K562 (cell line): Measurements from ENCODE around the gene ECM1. TPM values are rescaled to one million over a fixed set of nuclear protein-coding genes. Genes with fewer than 3 reads are reported as not detected.

Source experiments
- ATAC-seq: fragments of 200-7000 bp; cut with Tn5 transposase; 3 replicates; pipeline ENCODE4 v1.9.1; 2020; ENCODE audit warnings: moderate library complexity
- BruUV-seq: library from RNA; stranded (reverse); fragments of 400-500 nt; replicated peaks from 2 replicates; lab custom pipeline; 2021; lab: Mats Ljungman, UMichigan
- CTCF ChIA-PET: fragments of 300-600 bp; formaldehyde crosslinking; extraction: SDS; loops from one replicate; lab custom pipeline; 2021; ENCODE audit warnings: low intra/inter-chr PET ratio; lab: Yijun Ruan, JAX
- POLR2A ChIA-PET: fragments of 300-600, 350-650 bp; sonication (Branson Sonifier 250); formaldehyde crosslinking; extraction: SDS; loops from one replicate; lab custom pipeline; 2021; ENCODE audit warnings: antibody characterized with exemption, inconsistent platforms; lab: Yijun Ruan, JAX
- DNase-seq, 4 experiments: peaks; one replicate each; pipeline versions ENCODE4 v3.0.0 to v3.0.0-alpha.2; 2011 to 2018; ENCODE audit warnings: low spot score in 3 of 4, mixed read lengths in 3 of 4; ENCODE audit errors: extremely low read depth in 1 of 4
- FAIRE-seq: peaks from 2 replicates; lab custom pipeline; 2011; peaks lifted over from hg19 to GRCh38; lab: Jason Lieb, UNC
- H2AFZ ChIP-seq: 2 replicates; pipeline ENCODE4 v1.6.0; 2011; ENCODE audit warnings: low read depth, low read length, control low read depth, inconsistent platforms
- H3K27ac ChIP-seq: fragments of 200-600 bp; 3 replicates; pipeline ENCODE4 v1.8.0; 2011; ENCODE audit warnings: low read depth, mild to moderate bottlenecking, control low read depth, inconsistent platforms, low read length, moderate library complexity, mixed read lengths; ENCODE audit errors: extremely low read depth
- H3K27me3 ChIP-seq, 2 experiments: fragments of 300-600 bp in 1 of 2; 2 replicates in 1 of 2; 3 replicates in 1 of 2; pipeline versions ENCODE4 v1.6.0 to v1.8.0; 2011; ENCODE audit warnings: inconsistent platforms in 2 of 2, low read length in 2 of 2, mild to moderate bottlenecking in 1 of 2, mixed read lengths in 1 of 2, moderate library complexity in 1 of 2; ENCODE audit not compliant: control insufficient read depth in 2 of 2, insufficient read depth in 2 of 2
- H3K36me3 ChIP-seq: fragments of 300-600 bp; 3 replicates; pipeline ENCODE4 v1.8.0; 2011; ENCODE audit warnings: mild to moderate bottlenecking, low read length, inconsistent platforms; ENCODE audit not compliant: control insufficient read depth, insufficient read depth
- H3K4me1 ChIP-seq, 2 experiments: fragments of 200-600 bp in 1 of 2; replicated peaks in 1 of 2; 2 replicates in 1 of 2; 3 replicates in 1 of 2; pipeline versions ENCODE4 v1.5.1 to v1.8.0; 2011; ENCODE audit warnings: inconsistent platforms in 2 of 2, low read length in 2 of 2, mild to moderate bottlenecking in 1 of 2, mixed read lengths in 1 of 2, moderate library complexity in 1 of 2; ENCODE audit not compliant: control insufficient read depth in 2 of 2, insufficient read depth in 2 of 2
- H3K4me2 ChIP-seq: 2 replicates; pipeline ENCODE4 v1.6.1; 2011; ENCODE audit warnings: low read length, control low read depth, inconsistent platforms, mixed read lengths; ENCODE audit not compliant: insufficient read depth
- H3K4me3 ChIP-seq: fragments of 200-600 bp; sonication (generic), shearing (Covaris generic); 2 replicates; pipeline ENCODE4 v1.5.1; 2016; ENCODE audit warnings: control low read depth, inconsistent platforms
- H3K79me2 ChIP-seq: fragments of 200-600 bp; 3 replicates; pipeline ENCODE4 v1.8.0; 2011; ENCODE audit warnings: low read length, inconsistent platforms; ENCODE audit not compliant: control insufficient read depth, insufficient read depth
- H3K9ac ChIP-seq, 2 experiments: 2 replicates each; pipeline versions ENCODE4 v1.6.0 to v1.6.1; 2011; ENCODE audit warnings: low read depth in 2 of 2, low read length in 2 of 2, control low read depth in 1 of 2, inconsistent platforms in 1 of 2, mild to moderate bottlenecking in 1 of 2, mixed read lengths in 1 of 2; ENCODE audit not compliant: insufficient read depth in 1 of 2
- H3K9me1 ChIP-seq: one replicate; pipeline ENCODE4 v1.6.0; 2011; ENCODE audit warnings: inconsistent platforms, mild to moderate bottlenecking, low read length, moderate library complexity; ENCODE audit not compliant: control insufficient read depth, insufficient read depth
- H3K9me3 ChIP-seq: replicated peaks from 2 replicates; pipeline ENCODE4 v1.5.1; 2011; ENCODE audit warnings: low read depth, low read length, inconsistent platforms; ENCODE audit not compliant: control insufficient read depth, insufficient read depth
- H4K20me1 ChIP-seq: replicated peaks from 2 replicates; pipeline ENCODE4 v1.6.1; 2011; ENCODE audit warnings: low read length, inconsistent platforms, mixed read lengths; ENCODE audit not compliant: control insufficient read depth, insufficient read depth
- CREBBP ChIP-seq: IDR thresholded peaks from one replicate; pipeline ENCODE4 v1.6.1; 2012; ENCODE audit warnings: low read depth, mild to moderate bottlenecking, control low read depth, inconsistent platforms, low read length
- FOXJ3 ChIP-seq: sonication (generic); formaldehyde crosslinking; IDR thresholded peaks from 2 replicates; pipeline ENCODE4 v1.4.0; 2020; ENCODE audit warnings: mild to moderate bottlenecking, missing genetic modification reagents
- NCOA6 ChIP-seq: fragments of 450-650 bp; IDR thresholded peaks from 2 replicates; pipeline ENCODE4 v1.6.1; 2017; ENCODE audit warnings: mild to moderate bottlenecking
- NFATC3 ChIP-seq: fragments of 450-650 bp; IDR thresholded peaks from 2 replicates; pipeline ENCODE4 v1.6.1; 2017; ENCODE audit warnings: mild to moderate bottlenecking
- NFIC ChIP-seq: fragments of 450-650 bp; IDR thresholded peaks from 2 replicates; pipeline ENCODE4 v1.6.1; 2017; ENCODE audit warnings: mild to moderate bottlenecking, inconsistent platforms
- POLR2G ChIP-seq: fragments of 200-400 bp; formaldehyde crosslinking; IDR thresholded peaks from 2 replicates; pipeline ENCODE4 v1.6.1; 2017; ENCODE audit warnings: low read depth, mild to moderate bottlenecking, antibody characterized with exemption, low read length, moderate library complexity
- RBFOX2 ChIP-seq: fragments of 200-400 bp; formaldehyde crosslinking; IDR thresholded peaks from 2 replicates; pipeline ENCODE4 v1.6.1; 2017; ENCODE audit warnings: low read depth, mild to moderate bottlenecking, low read length, moderate library complexity
- ZNF282 ChIP-seq: sonication (generic); formaldehyde crosslinking; IDR thresholded peaks from 2 replicates; pipeline ENCODE4 v1.8.1; 2023; ENCODE audit warnings: missing genetic modification reagents
- WGBS: fragments of 100-300 bp; shearing (Covaris generic); methylation state at CpG from one replicate; pipeline ENCODE4 v1.1.6; 2016; ENCODE audit warnings: low coverage, mixed read lengths; ENCODE audit not compliant: insufficient coverage; ENCODE audit errors: missing lambda C conversion rate; 5-methylcytosine and 5-hydroxymethylcytosine counted together
- in situ Hi-C: fragments of 300-500 bp; cut with MboI; formaldehyde crosslinking; loops from 4 replicates; pipeline ENCODE4 v1.15.0; 2018; ENCODE audit warnings: inconsistent platforms, mixed read lengths
- intact Hi-C: fragments of 100-400 bp; cut with micrococcal nuclease; formaldehyde crosslinking; loops from 2 replicates; pipeline ENCODE4 v1.14.2; 2022
- polyA plus RNA-seq, 8 experiments: library from polyadenylated mRNA; depleted of rRNA in 4 of 8; stranded (reverse) in 5 of 8; unstranded in 3 of 8; fragments of >200 nt; fragmentation: Nextera tagmentation in 2 of 8; fragmentation: Illumina TruSeq in 1 of 8; extraction: Ambion mirVana in 2 of 8; extraction: Trizol in 1 of 8; gene quantifications; 2 replicates each; pipeline versions ENCODE4 v1.2.1 to v1.2.3, GENCODE V29; 2011 to 2014; ENCODE audit warnings: inconsistent platforms in 1 of 8, missing spikeins in 1 of 8
- total RNA-seq, 7 experiments: library from RNA; depleted of rRNA in 6 of 7; stranded (reverse); fragments of >200 nt in 6 of 7; fragmentation: Illumina TruSeq in 2 of 7; extraction: Trizol in 2 of 7; gene quantifications; 2 replicates each; pipeline versions ENCODE4 v1.2.1 to v1.2.3, GENCODE V29; 2011 to 2021; ENCODE audit warnings: low replicate concordance in 1 of 7
- TF ChIP-seq, protein P1 (sequence below): fragments of 450-650 bp; IDR thresholded peaks from 2 replicates; pipeline ENCODE4 v1.6.1; 2018; ENCODE audit not compliant: partially characterized antibody

ECM1 gene
- total and polyA plus RNA-seq, 9 of the 15 experiments (the other 6 are each of a cell fraction or from before 2014, with no cell fraction given): 6.6 to 52.2 (median 12.8) TPM

- no peak for TF ChIP-seq FOXJ3 (CRISPR knock-in tag)
- TF ChIP-seq, protein P1, sequence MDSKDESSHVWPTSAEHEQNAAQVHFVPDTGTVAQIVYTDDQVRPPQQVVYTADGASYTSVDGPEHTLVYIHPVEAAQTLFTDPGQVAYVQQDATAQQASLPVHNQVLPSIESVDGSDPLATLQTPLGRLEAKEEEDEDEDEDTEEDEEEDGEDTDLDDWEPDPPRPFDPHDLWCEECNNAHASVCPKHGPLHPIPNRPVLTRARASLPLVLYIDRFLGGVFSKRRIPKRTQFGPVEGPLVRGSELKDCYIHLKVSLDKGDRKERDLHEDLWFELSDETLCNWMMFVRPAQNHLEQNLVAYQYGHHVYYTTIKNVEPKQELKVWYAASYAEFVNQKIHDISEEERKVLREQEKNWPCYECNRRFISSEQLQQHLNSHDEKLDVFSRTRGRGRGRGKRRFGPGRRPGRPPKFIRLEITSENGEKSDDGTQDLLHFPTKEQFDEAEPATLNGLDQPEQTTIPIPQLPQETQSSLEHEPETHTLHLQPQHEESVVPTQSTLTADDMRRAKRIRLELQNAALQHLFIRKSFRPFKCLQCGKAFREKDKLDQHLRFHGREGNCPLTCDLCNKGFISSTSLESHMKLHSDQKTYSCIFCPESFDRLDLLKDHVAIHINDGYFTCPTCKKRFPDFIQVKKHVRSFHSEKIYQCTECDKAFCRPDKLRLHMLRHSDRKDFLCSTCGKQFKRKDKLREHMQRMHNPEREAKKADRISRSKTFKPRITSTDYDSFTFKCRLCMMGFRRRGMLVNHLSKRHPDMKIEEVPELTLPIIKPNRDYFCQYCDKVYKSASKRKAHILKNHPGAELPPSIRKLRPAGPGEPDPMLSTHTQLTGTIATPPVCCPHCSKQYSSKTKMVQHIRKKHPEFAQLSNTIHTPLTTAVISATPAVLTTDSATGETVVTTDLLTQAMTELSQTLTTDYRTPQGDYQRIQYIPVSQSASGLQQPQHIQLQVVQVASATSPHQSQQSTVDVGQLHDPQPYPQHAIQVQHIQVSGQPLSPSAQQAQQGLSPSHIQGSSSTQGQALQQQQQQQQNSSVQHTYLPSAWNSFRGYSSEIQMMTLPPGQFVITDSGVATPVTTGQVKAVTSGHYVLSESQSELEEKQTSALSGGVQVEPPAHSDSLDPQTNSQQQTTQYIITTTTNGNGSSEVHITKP: no peak
Observed at GRCh38 chr1:150508982-150509381, 1.1 kb downstream of the ECM1 start (continued).

- ChIA-PET CTCF (no interaction called here), POLR2A (no interaction called here)
- no TSS peak for BruUV-seq
- intact Hi-C loops (no loop called here), in situ Hi-C loops (no loop called here)
- 89% methylated on average over 12 of the region's 12 CpGs for WGBS
- no peak overlapping the region for H3K4me3 ChIP-seq
- DNase-seq (no peak), FAIRE-seq (no peak), ATAC-seq (no peak)
- H3K36me3 ChIP-seq: peaks cover 39% of the 10 kb centered on the region
- peaks cover 25% of the 10 kb centered on the region; the same call in 2 of the 3 replicates for H3K79me2 ChIP-seq
- no peak overlapping the region for H3K27ac ChIP-seq
- no peaks in the 10 kb centered on the region for H4K20me1 ChIP-seq
- no peaks in the 10 kb centered on the region for H3K9me3 ChIP-seq
- no peaks in the 10 kb centered on the region for H3K9me1 ChIP-seq
- H3K4me1 ChIP-seq: peaks cover 58 to 64% of the 10 kb centered on the region in 2 experiments
- H2AFZ ChIP-seq: no peak overlapping the region
- TF ChIP-seq NCOA6 (no peak), CREBBP (no peak), RBFOX2 (0 out of 2 replicates have a peak, but pooled peaks have one; percentile 34), NFATC3 (no peak), ZNF282 (CRISPR knock-in tag) (no peak), NFIC (peak; percentile 68), POLR2G (0 out of 2 replicates have a peak, but pooled peaks have one; percentile 17)
- H3K27me3 ChIP-seq: no peaks in the 10 kb centered on the region
- H3K9ac ChIP-seq: peak overlapping the region in 1 of 2 experiments; percentile 46; a peak in 2 of 4 replicates
- no peak overlapping the region for H3K4me2 ChIP-seq
Observed at GRCh38 chr1:150511551-150511950, 3.6 kb downstream of the ECM1 start.
